PC-9 (cell line): Measurements from ENCODE around the gene PHC3.

Experiments used
- CTCF ChIP-seq: fragments of 200-600 bp; sonication (generic); conservative IDR thresholded peaks from 2 replicates; pipeline ENCODE4 v1.6.1; 2017; ENCODE audit warnings: mixed run types, antibody characterized with exemption, mild to moderate bottlenecking, moderate library complexity
- EZH2 ChIP-seq: fragments of 200-600 bp; sonication (generic); IDR thresholded peaks from 2 replicates; pipeline ENCODE4 v1.8.0; 2017; ENCODE audit warnings: antibody characterized with exemption, low read depth

GRCh38 chr3:170204023-170204472 lies 22.5 kb upstream of the PHC3 start:
- no peak for TF ChIP-seq CTCF
- TF ChIP-seq EZH2 = no peak
